HG02870 (cell line): ENCODE data around the gene ZNHIT3.

Experiments used
- ATAC-seq: cut with Tn5 transposase; IDR thresholded peaks from one replicate; pipeline ENCODE4 v1.9.1; 2021; ENCODE audit warnings: mild to moderate bottlenecking, moderate library complexity; ENCODE audit not compliant: unreplicated experiment

Gene ZNHIT3

GRCh38 chr17:36545077-36545464 lies 58.6 kb downstream of the ZNHIT3 start:
- ATAC-seq = peak; percentile 21
